Brain microvascular endothelial cell (primary cell): ENCODE measurements around the gene ASTE1.
"Not testable (repeated sequence)": the region's sequence is repeated elsewhere in the genome, so short reads cannot be mapped to it uniquely, and the experiment has no call there.

Source experiments
- DNase-seq: peaks from one replicate; pipeline ENCODE4 v3.0.0-alpha.2; 2020
- H3K27ac ChIP-seq: fragments of 250-450 bp; sonication (Bioruptor Pico); 2 replicates; pipeline ENCODE4 v1.5.1; 2020; ENCODE audit warnings: mild to moderate bottlenecking, moderate library complexity
- H3K27me3 ChIP-seq: fragments of 250-450 bp; sonication (Bioruptor Pico); replicated peaks from 2 replicates; pipeline ENCODE4 v1.5.1; 2020; ENCODE audit warnings: mild to moderate bottlenecking
- H3K36me3 ChIP-seq: fragments of 250-450 bp; sonication (Bioruptor Pico); replicated peaks from 2 replicates; pipeline ENCODE4 v1.5.1; 2020; ENCODE audit warnings: mild to moderate bottlenecking
- H3K4me3 ChIP-seq: 2 replicates; pipeline ENCODE4 v1.5.1; 2011; ENCODE audit warnings: low read depth, mild to moderate bottlenecking, control low read depth, low read length, moderate library complexity
- CTCF ChIP-seq: IDR thresholded peaks from 2 replicates; pipeline ENCODE4 v1.5.1; 2011; ENCODE audit warnings: low read depth, mild to moderate bottlenecking, moderate library complexity, low read length, control low read depth, inconsistent platforms; ENCODE audit errors: missing control alignments
- in situ Hi-C: cut with HindIII; loops from 2 replicates; pipeline ENCODE4 v1.10.0; 2017; ENCODE audit warnings: low sequenced_read_pairs, low pct_ligation_motif_present

Gene ASTE1

GRCh38 chr3:130981469-130981868, 45.2 kb downstream of the ASTE1 start:
- no peak for DNase-seq
- no peak overlapping the region for H3K4me3 ChIP-seq
- peaks cover 20% of the 10 kb centered on the region for H3K36me3 ChIP-seq
- in situ Hi-C loops, result no loop called here
- no peaks in the 10 kb centered on the region for H3K27me3 ChIP-seq
- no peak for TF ChIP-seq CTCF
- no peak overlapping the region for H3K27ac ChIP-seq

GRCh38 chr3:130979117-130979516, 47.5 kb downstream of the ASTE1 start:
- H3K27me3 ChIP-seq, result no peaks in the 10 kb centered on the region
- no peak for TF ChIP-seq CTCF
- DNase-seq, result no peak
- no peak overlapping the region for H3K27ac ChIP-seq
- in situ Hi-C loops, result no loop called here
- no peak overlapping the region for H3K4me3 ChIP-seq
- H3K36me3 ChIP-seq, result peaks cover 36% of the 10 kb centered on the region

- Histone ChIP-seq H3K36me3 (peaks cover 36% of the 10 kb centered on the region), H3K4me3 (no peak overlapping the region), H3K27me3 (no peaks in the 10 kb centered on the region), H3K27ac (no peak overlapping the region)
- TF ChIP-seq CTCF, result no peak
- DNase-seq, result no peak
- in situ Hi-C loops, result no loop called here
Observed at GRCh38 chr3:130976706-130977105, 49.9 kb downstream of the ASTE1 start.

- no peaks in the 10 kb centered on the region for H3K27me3 ChIP-seq
- peaks cover 32% of the 10 kb centered on the region for H3K36me3 ChIP-seq
- no peak overlapping the region for H3K4me3 ChIP-seq
- no peak for TF ChIP-seq CTCF
- H3K27ac ChIP-seq, result no peak overlapping the region
- no peak for DNase-seq
- in situ Hi-C loops, result no loop called here
Observed at GRCh38 chr3:130975251-130975650, 51.4 kb downstream of the ASTE1 start.

GRCh38 chr3:130974201-130974600, 52.4 kb downstream of the ASTE1 start:
- in situ Hi-C loops, result no loop called here
- H3K27me3 ChIP-seq, result no peaks in the 10 kb centered on the region
- no peak for TF ChIP-seq CTCF
- DNase-seq, result no peak
- H3K27ac ChIP-seq, result no peak overlapping the region
- H3K4me3 ChIP-seq, result no peak overlapping the region
- peaks cover 31% of the 10 kb centered on the region for H3K36me3 ChIP-seq

- H3K36me3 ChIP-seq, result peaks cover 32% of the 10 kb centered on the region
- no peak overlapping the region for H3K4me3 ChIP-seq
- in situ Hi-C loops, result no loop called here
- DNase-seq, result no peak
- TF ChIP-seq CTCF, result no peak
- H3K27me3 ChIP-seq, result no peaks in the 10 kb centered on the region
- H3K27ac ChIP-seq, result no peak overlapping the region
Observed at GRCh38 chr3:130973406-130973805, 53.2 kb downstream of the ASTE1 start.

GRCh38 chr3:130972592-130972991, 54.0 kb downstream of the ASTE1 start:
- DNase-seq, H3K4me3 ChIP-seq, H3K27me3 ChIP-seq, H3K27ac ChIP-seq, in situ Hi-C loops: not testable (repeated sequence)
- H3K36me3 ChIP-seq, result peaks cover 32% of the 10 kb centered on the region
